ENCODE data around the gene TMEM140.
A peak's percentile ranks its signal among the peaks of the same experiment; 100 is the strongest.

Gene TMEM140

DNA sequence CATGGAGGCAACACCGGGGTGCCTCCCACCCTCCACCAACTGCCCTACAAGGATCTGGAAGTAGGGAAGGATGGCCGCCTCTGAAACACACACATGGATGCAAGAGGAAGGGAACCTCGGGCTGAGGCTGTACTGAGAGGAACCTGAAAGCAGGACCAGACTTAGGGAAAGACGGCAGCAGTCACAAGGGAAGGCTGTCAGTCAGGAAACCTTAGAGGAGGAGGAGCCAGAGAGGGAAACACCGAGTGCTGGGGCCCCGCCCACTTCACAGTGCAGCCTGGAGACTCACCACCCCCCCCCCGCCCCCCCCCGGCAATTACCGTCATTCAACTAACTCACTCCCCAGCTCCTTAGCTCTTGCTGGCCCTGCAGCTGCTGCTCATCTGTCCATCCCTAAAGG lies 20.1 kb downstream of the TMEM140 start:
- ATAC-seq (ENCODE audit: low read depth): no peak
- no peak for DNase-seq (ENCODE audit: low spot score)
- Histone ChIP-seq H3K27ac (ENCODE audit: poor library complexity, severe bottlenecking) (no peak overlapping the region), H3K4me3 (ENCODE audit: severe bottlenecking) (no peak overlapping the region), H3K4me1 (ENCODE audit: insufficient read depth, poor library complexity, severe bottlenecking) (peaks cover 8% of the 10 kb centered on the region), H3K27me3 (ENCODE audit: insufficient read depth, poor library complexity, severe bottlenecking) (no peaks in the 10 kb centered on the region), H3K9me3 (ENCODE audit: severe bottlenecking) (no peaks in the 10 kb centered on the region), H3K36me3 (ENCODE audit: low read depth) (peaks cover 36% of the 10 kb centered on the region)
- TF ChIP-seq, protein P1, sequence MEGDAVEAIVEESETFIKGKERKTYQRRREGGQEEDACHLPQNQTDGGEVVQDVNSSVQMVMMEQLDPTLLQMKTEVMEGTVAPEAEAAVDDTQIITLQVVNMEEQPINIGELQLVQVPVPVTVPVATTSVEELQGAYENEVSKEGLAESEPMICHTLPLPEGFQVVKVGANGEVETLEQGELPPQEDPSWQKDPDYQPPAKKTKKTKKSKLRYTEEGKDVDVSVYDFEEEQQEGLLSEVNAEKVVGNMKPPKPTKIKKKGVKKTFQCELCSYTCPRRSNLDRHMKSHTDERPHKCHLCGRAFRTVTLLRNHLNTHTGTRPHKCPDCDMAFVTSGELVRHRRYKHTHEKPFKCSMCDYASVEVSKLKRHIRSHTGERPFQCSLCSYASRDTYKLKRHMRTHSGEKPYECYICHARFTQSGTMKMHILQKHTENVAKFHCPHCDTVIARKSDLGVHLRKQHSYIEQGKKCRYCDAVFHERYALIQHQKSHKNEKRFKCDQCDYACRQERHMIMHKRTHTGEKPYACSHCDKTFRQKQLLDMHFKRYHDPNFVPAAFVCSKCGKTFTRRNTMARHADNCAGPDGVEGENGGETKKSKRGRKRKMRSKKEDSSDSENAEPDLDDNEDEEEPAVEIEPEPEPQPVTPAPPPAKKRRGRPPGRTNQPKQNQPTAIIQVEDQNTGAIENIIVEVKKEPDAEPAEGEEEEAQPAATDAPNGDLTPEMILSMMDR (IDR thresholded peaks at IDR 0.05; ENCODE audit: poor library complexity, severe bottlenecking): no peak

DNA sequence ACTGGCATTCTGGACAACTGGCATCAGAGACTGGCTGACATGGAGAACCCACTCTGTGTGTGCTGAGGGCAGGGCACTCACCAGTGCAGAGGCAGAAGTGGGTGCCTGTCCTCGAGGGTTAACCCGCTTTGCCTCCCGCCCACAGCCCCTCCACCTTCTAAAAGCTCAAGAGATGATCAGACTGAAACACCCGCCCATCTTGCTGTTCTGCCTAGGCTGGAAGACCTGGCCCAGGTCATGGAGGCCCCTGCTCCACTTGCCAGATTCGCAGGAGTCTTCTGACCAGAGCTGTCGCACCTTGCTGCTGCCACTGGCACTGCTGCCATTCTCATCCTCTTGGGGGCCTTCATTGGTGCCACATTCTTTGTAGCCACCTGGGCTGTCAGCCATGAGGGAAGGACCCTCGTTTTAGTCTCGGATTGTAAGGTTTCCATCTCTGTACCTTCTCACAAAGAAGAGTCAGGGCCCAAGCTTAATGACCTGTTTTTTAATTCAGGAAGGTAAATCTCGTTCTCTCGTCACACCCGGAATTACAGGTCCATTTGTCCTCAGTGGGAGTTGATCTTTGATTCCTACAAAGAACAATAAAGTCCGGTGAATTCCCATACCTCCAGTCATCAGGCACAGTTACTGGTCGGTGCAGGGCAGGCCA lies 20.7 kb downstream of the TMEM140 start:
- H3K4me1 ChIP-seq (ENCODE audit: insufficient read depth, poor library complexity, severe bottlenecking): peaks cover 8% of the 10 kb centered on the region
- peaks cover 36% of the 10 kb centered on the region for H3K36me3 ChIP-seq (ENCODE audit: low read depth)
- no peak for ATAC-seq (ENCODE audit: low read depth)
- H3K27me3 ChIP-seq (ENCODE audit: insufficient read depth, poor library complexity, severe bottlenecking): no peaks in the 10 kb centered on the region
- peak overlapping the region; percentile 93 for H3K27ac ChIP-seq (ENCODE audit: poor library complexity, severe bottlenecking)
- no peaks in the 10 kb centered on the region for H3K9me3 ChIP-seq (ENCODE audit: severe bottlenecking)
- TF ChIP-seq, protein P1 (IDR thresholded peaks at IDR 0.05; ENCODE audit: poor library complexity, severe bottlenecking): no peak
- DNase-seq (ENCODE audit: low spot score): no peak
- no peak overlapping the region for H3K4me3 ChIP-seq (ENCODE audit: severe bottlenecking)

DNA sequence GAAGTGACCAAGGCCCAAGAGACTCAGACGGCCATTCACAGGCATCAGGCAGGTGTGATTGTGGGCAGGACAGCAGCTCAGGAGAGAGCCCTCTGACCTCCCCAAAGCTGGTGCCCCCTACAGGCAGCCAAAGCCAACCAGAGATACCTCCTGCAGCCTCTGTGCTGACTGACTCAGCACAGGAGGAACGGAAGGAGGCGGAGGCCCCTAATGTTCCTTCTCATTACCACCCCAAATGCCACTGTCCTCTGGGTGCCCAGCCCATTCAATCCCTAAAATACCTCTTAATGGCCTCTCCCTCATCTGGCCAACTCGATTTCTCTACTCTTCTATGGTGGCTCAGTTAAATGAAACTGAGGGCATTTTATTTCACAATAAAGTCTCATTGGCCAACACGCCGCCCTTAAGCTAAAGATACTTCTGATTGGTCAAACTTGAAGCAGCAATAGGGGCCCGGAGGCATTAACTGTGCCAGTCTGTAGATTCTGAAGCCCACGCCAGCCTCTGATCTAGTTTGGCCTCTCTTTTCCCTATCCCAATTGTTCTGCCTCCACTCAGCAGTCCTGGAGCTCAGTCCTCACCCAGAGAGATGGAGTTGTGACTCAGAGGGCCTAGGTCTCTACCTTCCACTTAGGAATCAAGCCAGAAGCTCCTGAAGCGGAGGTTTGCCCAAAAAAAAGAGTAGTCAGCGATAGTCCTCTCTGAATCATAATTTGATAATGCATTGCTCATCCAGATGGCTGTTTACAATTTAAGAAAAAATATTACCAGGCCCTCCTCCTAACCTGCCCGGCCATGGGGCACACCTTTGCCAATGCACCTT lies 21.5 kb downstream of the TMEM140 start:
- H3K36me3 ChIP-seq (ENCODE audit: low read depth): peaks cover 31% of the 10 kb centered on the region
- H3K9me3 ChIP-seq (ENCODE audit: severe bottlenecking): no peaks in the 10 kb centered on the region
- ATAC-seq (ENCODE audit: low read depth) (peak; percentile 37), DNase-seq (ENCODE audit: low spot score) (no peak)
- H3K27me3 ChIP-seq (ENCODE audit: insufficient read depth, poor library complexity, severe bottlenecking): no peaks in the 10 kb centered on the region
- H3K27ac ChIP-seq (ENCODE audit: poor library complexity, severe bottlenecking): peak overlapping the region; percentile 93
- TF ChIP-seq, protein P1 (IDR thresholded peaks at IDR 0.05; ENCODE audit: poor library complexity, severe bottlenecking): peak; percentile 52
- peaks cover 8% of the 10 kb centered on the region for H3K4me1 ChIP-seq (ENCODE audit: insufficient read depth, poor library complexity, severe bottlenecking)
- H3K4me3 ChIP-seq (ENCODE audit: severe bottlenecking): peak overlapping the region; percentile 77

DNA sequence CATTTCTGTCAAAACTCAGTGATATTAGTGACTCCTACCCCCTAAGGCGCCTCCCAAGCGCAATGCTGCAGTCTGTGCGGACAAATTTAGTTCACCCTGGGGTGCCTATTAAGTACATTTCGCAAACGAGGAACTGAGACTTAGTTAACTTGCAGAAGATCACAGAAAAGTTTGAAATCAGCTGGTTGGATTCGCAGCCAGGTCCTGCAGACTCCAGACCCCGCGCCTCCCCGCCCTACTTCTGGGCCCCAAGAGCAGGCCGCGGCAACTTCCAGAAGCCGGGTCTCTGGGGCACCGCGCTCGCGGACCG lies 22.0 kb downstream of the TMEM140 start:
- no peak; the same call in 2 of the 3 replicates for ATAC-seq (ENCODE audit: low read depth)

More for the DNA sequence above, 22.0 kb downstream of the TMEM140 start:
- Histone ChIP-seq H3K27me3 (ENCODE audit: insufficient read depth, poor library complexity, severe bottlenecking) (no peaks in the 10 kb centered on the region), H3K36me3 (ENCODE audit: low read depth) (peaks cover 31% of the 10 kb centered on the region), H3K9me3 (ENCODE audit: severe bottlenecking) (no peaks in the 10 kb centered on the region), H3K27ac (ENCODE audit: poor library complexity, severe bottlenecking) (peak overlapping the region; percentile 93), H3K4me1 (ENCODE audit: insufficient read depth, poor library complexity, severe bottlenecking) (peaks cover 8% of the 10 kb centered on the region), H3K4me3 (ENCODE audit: severe bottlenecking) (peak overlapping the region; percentile 77)
- DNase-seq (ENCODE audit: low spot score): no peak
- TF ChIP-seq, protein P1 (IDR thresholded peaks at IDR 0.05; ENCODE audit: poor library complexity, severe bottlenecking): no peak
